RWPE2 (cell line): Measurements from ENCODE around the gene RTN4IP1.
A peak's percentile ranks its signal among the peaks of the same experiment; 100 is the strongest.

ENCODE experiments used
- ATAC-seq: fragments of 200-7000 bp; cut with Tn5 transposase; 3 replicates; pipeline ENCODE4 v1.9.1; 2021; ENCODE audit warnings: low read depth
- DNase-seq: peaks from one replicate; pipeline ENCODE4 v3.0.0-alpha.2; 2020; ENCODE audit warnings: low spot score
- H3K27ac ChIP-seq: fragments of 450-650 bp; 2 replicates; pipeline ENCODE4 v1.5.1; 2017; ENCODE audit warnings: mild to moderate bottlenecking; ENCODE audit not compliant: poor library complexity, severe bottlenecking
- H3K27me3 ChIP-seq: fragments of 250-450 bp; sonication (Bioruptor Pico); 2 replicates; pipeline ENCODE4 v1.5.1; 2021; ENCODE audit warnings: mild to moderate bottlenecking, moderate library complexity; ENCODE audit not compliant: insufficient read depth, poor library complexity, severe bottlenecking
- H3K36me3 ChIP-seq: fragments of 250-450 bp; sonication (Bioruptor Pico); 2 replicates; pipeline ENCODE4 v1.5.1; 2020; ENCODE audit warnings: low read depth, mild to moderate bottlenecking, moderate library complexity
- H3K4me1 ChIP-seq: fragments of 250-450 bp; sonication (Bioruptor Pico); 2 replicates; pipeline ENCODE4 v1.5.1; 2021; ENCODE audit warnings: mild to moderate bottlenecking, moderate library complexity; ENCODE audit not compliant: insufficient read depth, poor library complexity, severe bottlenecking
- H3K4me3 ChIP-seq: fragments of 250-450 bp; sonication (Bioruptor Pico); 2 replicates; pipeline ENCODE4 v1.5.1; 2021; ENCODE audit warnings: mild to moderate bottlenecking, moderate library complexity; ENCODE audit not compliant: severe bottlenecking
- H3K9me3 ChIP-seq: fragments of 250-450 bp; sonication (Bioruptor Pico); 2 replicates; pipeline ENCODE4 v1.5.1; 2021; ENCODE audit warnings: mild to moderate bottlenecking, moderate library complexity; ENCODE audit not compliant: severe bottlenecking
- TF ChIP-seq, protein P1 (sequence below): fragments of 450-650 bp; IDR thresholded peaks from one replicate; pipeline ENCODE4 v1.5.1; 2017; ENCODE audit warnings: mild to moderate bottlenecking, moderate library complexity; ENCODE audit not compliant: poor library complexity, severe bottlenecking

The RTN4IP1 gene, protein sequence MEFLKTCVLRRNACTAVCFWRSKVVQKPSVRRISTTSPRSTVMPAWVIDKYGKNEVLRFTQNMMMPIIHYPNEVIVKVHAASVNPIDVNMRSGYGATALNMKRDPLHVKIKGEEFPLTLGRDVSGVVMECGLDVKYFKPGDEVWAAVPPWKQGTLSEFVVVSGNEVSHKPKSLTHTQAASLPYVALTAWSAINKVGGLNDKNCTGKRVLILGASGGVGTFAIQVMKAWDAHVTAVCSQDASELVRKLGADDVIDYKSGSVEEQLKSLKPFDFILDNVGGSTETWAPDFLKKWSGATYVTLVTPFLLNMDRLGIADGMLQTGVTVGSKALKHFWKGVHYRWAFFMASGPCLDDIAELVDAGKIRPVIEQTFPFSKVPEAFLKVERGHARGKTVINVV

DNA sequence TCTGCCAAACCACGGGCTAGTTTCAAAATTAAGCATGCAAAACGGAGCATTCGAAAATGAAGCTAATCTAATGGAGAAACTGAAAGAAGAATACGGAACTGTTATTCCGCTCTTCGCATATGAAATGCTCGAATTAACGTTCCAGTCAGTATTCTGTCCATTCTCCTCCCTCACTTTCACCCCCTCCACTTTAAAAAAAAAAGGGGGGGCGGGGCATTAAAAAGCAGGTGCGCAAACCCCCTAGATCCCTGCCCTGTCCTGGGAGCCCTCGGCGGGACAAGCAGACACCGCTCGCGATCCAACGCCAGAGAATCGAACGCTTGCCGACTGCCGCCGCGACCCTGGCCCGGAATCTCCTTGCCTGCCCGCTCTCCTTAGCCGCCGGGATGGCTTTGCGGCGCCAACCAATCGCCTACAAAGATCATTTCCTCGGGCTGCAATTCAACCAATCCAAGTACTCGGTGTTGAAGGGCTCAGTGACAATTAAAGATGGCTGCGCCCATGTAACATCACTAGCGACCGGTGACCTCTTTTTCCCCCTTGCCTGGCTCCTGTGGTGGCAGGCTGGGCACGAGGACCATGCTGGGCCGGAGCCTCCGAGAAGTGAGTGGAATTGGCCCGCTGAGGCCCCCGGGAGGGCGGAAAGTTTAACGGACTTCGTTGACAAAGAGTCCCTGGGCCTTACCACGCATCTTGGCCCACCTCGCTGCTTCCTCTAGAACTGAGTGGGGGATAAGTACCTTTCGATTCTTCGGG lies at the start of gene RTN4IP1, which contains the start of gene QRSL1:
TSS of gene RTN4IP1 (minus strand) at position 396 of the 756 bp plus-strand sequence. CDS start 477 bp downstream, outside the sequence.
TSS of gene QRSL1 (plus strand) at position 476 of the 756 bp plus-strand sequence. CDS start at position 580, 104 bp downstream.
- peak within 1 kb of the TSS; percentile 46 for H3K27ac ChIP-seq
- no peaks in the 10 kb centered on the region for H3K4me1 ChIP-seq
- 0 out of 2 replicates have a peak, but pooled peaks cover 5% of the 10 kb centered on the region for H3K36me3 ChIP-seq
- peak; percentile 97 for ATAC-seq
- no peaks in the 10 kb centered on the region for H3K9me3 ChIP-seq
- TF ChIP-seq, protein P1, sequence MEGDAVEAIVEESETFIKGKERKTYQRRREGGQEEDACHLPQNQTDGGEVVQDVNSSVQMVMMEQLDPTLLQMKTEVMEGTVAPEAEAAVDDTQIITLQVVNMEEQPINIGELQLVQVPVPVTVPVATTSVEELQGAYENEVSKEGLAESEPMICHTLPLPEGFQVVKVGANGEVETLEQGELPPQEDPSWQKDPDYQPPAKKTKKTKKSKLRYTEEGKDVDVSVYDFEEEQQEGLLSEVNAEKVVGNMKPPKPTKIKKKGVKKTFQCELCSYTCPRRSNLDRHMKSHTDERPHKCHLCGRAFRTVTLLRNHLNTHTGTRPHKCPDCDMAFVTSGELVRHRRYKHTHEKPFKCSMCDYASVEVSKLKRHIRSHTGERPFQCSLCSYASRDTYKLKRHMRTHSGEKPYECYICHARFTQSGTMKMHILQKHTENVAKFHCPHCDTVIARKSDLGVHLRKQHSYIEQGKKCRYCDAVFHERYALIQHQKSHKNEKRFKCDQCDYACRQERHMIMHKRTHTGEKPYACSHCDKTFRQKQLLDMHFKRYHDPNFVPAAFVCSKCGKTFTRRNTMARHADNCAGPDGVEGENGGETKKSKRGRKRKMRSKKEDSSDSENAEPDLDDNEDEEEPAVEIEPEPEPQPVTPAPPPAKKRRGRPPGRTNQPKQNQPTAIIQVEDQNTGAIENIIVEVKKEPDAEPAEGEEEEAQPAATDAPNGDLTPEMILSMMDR = no peak
- H3K27me3 ChIP-seq = no peaks in the 10 kb centered on the region
- H3K4me3 ChIP-seq = peak within 1 kb of the TSS; percentile 58
- DNase-seq = peak; percentile 72

DNA sequence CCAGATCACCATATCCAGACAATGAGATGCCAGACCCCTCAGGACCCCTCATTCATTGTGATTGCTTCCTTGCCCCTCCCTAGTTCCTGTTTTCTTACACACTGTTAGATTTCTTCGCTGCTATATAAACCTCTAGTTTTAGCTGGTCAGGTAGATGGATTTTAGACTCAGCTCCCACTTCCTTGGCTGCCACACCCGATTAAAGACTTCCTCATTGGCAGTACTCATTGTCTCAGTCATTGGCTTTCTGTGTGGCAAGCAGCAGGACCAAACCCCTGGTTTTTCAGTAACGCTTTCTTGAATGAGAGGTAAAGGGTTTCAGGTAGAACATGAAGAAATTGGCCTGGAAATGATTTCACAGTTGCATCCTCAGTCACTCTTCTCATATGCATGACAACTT lies 48.0 kb upstream of the RTN4IP1 start:
- DNase-seq = no peak
- H3K36me3 ChIP-seq = no peaks in the 10 kb centered on the region
- no peaks in the 10 kb centered on the region for H3K4me1 ChIP-seq
- H3K27ac ChIP-seq = no peak overlapping the region
- TF ChIP-seq, protein P1 = no peak
- H3K9me3 ChIP-seq = no peaks in the 10 kb centered on the region
- no peak for ATAC-seq
- no peaks in the 10 kb centered on the region for H3K27me3 ChIP-seq
- H3K4me3 ChIP-seq = no peak overlapping the region

DNA sequence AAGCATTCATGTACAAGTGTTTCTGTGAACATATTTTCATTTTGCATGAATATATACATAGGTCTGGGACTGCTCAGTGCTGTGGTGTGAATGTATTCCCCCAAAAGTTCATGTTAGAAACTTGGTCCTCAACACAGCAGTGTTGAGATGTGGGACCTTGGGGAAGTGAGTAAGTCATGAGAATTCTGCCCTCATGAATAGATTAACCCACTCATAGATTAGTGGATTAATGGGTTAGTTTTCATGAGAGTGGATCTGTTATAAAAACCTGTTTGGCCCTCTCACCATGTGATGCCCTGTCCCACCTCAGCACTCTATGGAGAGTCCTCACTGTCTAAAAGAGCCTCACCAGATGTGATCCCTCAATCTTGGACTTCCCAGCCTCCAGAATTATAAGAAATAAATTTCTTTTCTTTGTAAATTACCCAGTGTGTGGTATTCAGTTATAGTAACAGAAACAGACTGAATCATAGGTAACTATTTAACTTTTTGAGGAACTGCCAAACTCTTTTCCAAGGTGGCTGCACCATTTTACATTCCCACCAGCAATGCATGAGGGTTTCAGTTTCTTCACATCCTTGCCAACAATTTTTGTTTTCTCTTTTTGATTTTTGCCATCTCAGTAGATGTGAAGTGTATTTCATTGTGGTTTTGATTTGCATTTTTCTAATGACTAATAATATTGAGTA lies 45.4 kb upstream of the RTN4IP1 start:
- H3K9me3 ChIP-seq = no peaks in the 10 kb centered on the region
- DNase-seq (no peak), ATAC-seq (no peak)
- no peaks in the 10 kb centered on the region for H3K27me3 ChIP-seq
- H3K27ac ChIP-seq = no peak overlapping the region
- H3K4me3 ChIP-seq = no peak overlapping the region
- H3K4me1 ChIP-seq = no peaks in the 10 kb centered on the region
- H3K36me3 ChIP-seq = no peaks in the 10 kb centered on the region
- TF ChIP-seq, protein P1 = no peak

DNA sequence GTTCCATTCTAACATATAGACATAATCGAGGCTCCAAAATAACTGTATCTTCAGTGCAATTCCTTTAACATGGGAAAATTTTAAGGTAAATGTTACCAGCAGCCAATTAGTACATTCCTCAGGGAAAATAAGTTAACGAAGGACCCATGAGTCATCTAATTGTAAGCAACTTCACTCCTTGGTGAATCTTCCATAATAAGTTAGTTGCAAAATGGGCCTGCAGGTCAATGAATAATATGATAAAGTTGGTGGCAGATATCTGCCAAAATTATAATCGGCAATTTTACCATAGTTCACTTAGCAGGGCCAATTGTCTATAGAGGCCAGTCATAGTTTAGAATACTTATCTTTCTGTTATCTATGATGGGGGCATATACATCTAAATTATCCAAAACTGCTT lies 42.4 kb upstream of the RTN4IP1 start:
- TF ChIP-seq, protein P1 = no peak
- no peak for DNase-seq
- H3K9me3 ChIP-seq = no peaks in the 10 kb centered on the region
- H3K36me3 ChIP-seq = no peaks in the 10 kb centered on the region
- no peak overlapping the region for H3K4me3 ChIP-seq
- no peaks in the 10 kb centered on the region for H3K27me3 ChIP-seq
- no peaks in the 10 kb centered on the region for H3K4me1 ChIP-seq
- ATAC-seq = no peak
- no peak overlapping the region for H3K27ac ChIP-seq
